OCI-LY1 (cell line): ENCODE measurements around the gene MRGPRF.

Experiments
- H2AFZ ChIP-seq: fragments of 200-600 bp; sonication (generic), shearing (Covaris generic); 2 replicates; pipeline ENCODE4 v1.6.0; 2014; ENCODE audit warnings: antibody characterized with exemption, mild to moderate bottlenecking, low read length
- H3F3A ChIP-seq: fragments of 200-600 bp; sonication (generic), shearing (Covaris generic); 2 replicates; pipeline ENCODE4 v1.6.0; 2014; ENCODE audit warnings: mild to moderate bottlenecking, antibody characterized with exemption, low read length, moderate library complexity; ENCODE audit not compliant: insufficient read depth
- H3K27ac ChIP-seq: fragments of 200-600 bp; sonication (generic); 2 replicates; pipeline ENCODE4 v1.5.1; 2014; ENCODE audit warnings: low read length, mixed run types, mild to moderate bottlenecking, low read depth; ENCODE audit not compliant: poor library complexity, severe bottlenecking
- H3K27me3 ChIP-seq: fragments of 200-600 bp; sonication (generic); 2 replicates; pipeline ENCODE4 v1.6.0; 2014; ENCODE audit warnings: antibody characterized with exemption, mild to moderate bottlenecking, low read length, moderate library complexity; ENCODE audit not compliant: insufficient read depth
- H3K36me3 ChIP-seq: fragments of 200-600 bp; sonication (generic); 2 replicates; pipeline ENCODE4 v1.6.1; 2014; ENCODE audit warnings: mild to moderate bottlenecking, antibody characterized with exemption, low read length, moderate library complexity, mixed read lengths; ENCODE audit not compliant: insufficient read depth
- H3K4me1 ChIP-seq: fragments of 200-600 bp; sonication (generic); 2 replicates; pipeline ENCODE4 v1.5.1; 2014; ENCODE audit warnings: mild to moderate bottlenecking, low read length, moderate library complexity; ENCODE audit not compliant: insufficient read depth, severe bottlenecking
- H3K4me2 ChIP-seq: fragments of 200-600 bp; sonication (generic), shearing (Covaris generic); 2 replicates; pipeline ENCODE4 v1.6.1; 2014; ENCODE audit warnings: low read length
- H3K4me3 ChIP-seq: fragments of 200-600 bp; sonication (generic); 2 replicates; pipeline ENCODE4 v1.5.1; 2014; ENCODE audit warnings: low read length, low read depth, mild to moderate bottlenecking, mixed read lengths; ENCODE audit not compliant: poor library complexity, severe bottlenecking
- H3K79me2 ChIP-seq: fragments of 200-600 bp; shearing (Covaris generic); 2 replicates; pipeline ENCODE4 v1.6.1; 2016; ENCODE audit warnings: mixed run types, low read length, mixed read lengths; ENCODE audit not compliant: insufficient read depth
- H3K9ac ChIP-seq: fragments of 200-600 bp; sonication (generic), shearing (Covaris generic); 2 replicates; pipeline ENCODE4 v1.6.1; 2014; ENCODE audit warnings: mild to moderate bottlenecking, low read length, mixed read lengths
- H3K9me2 ChIP-seq: fragments of 200-600 bp; sonication (generic), shearing (Covaris generic); 2 replicates; pipeline ENCODE4 v1.6.1; 2014; ENCODE audit warnings: low read depth, mild to moderate bottlenecking, low read length, mixed read lengths
- H3K9me3 ChIP-seq: fragments of 200-600 bp; shearing (Covaris generic); 2 replicates; pipeline ENCODE4 v1.6.1; 2014; ENCODE audit warnings: low read length, mixed read lengths
- H4K20me1 ChIP-seq: fragments of 200-600 bp; sonication (generic), shearing (Covaris generic); 2 replicates; pipeline ENCODE4 v1.6.0; 2016; ENCODE audit warnings: mild to moderate bottlenecking, low read length; ENCODE audit not compliant: insufficient read depth
- CTCF ChIP-seq: fragments of 200-600 bp; sonication (generic), shearing (Covaris generic); IDR thresholded peaks from 2 replicates; pipeline ENCODE4 v1.5.1; 2017; ENCODE audit warnings: mild to moderate bottlenecking, antibody characterized with exemption, low read length, moderate library complexity, mixed read lengths
- EZH2 ChIP-seq: fragments of 200-600 bp; sonication (generic), shearing (Covaris generic); IDR thresholded peaks from 2 replicates; pipeline ENCODE4 v1.8.0; 2017; ENCODE audit warnings: borderline replicate concordance, mixed run types, mild to moderate bottlenecking, antibody characterized with exemption, low read length, moderate library complexity, mixed read lengths

MRGPRF gene

GRCh38 chr11:68965901-68966853 lies 46.9 kb downstream of the MRGPRF start:
- Histone ChIP-seq H3K4me1 (no peaks in the 10 kb centered on the region), H3K9me3 (no peaks in the 10 kb centered on the region), H3K27me3 (peaks cover 4% of the 10 kb centered on the region; the same call in 1 of the 2 replicates), H3K27ac (no peak overlapping the region), H3K9ac (no peak overlapping the region), H3K79me2 (no peaks in the 10 kb centered on the region), H4K20me1 (no peaks in the 10 kb centered on the region), H2AFZ (no peak overlapping the region), H3F3A (no peaks in the 10 kb centered on the region), H3K4me3 (no peak overlapping the region), H3K4me2 (no peak overlapping the region), H3K36me3 (no peaks in the 10 kb centered on the region; the same call in 1 of the 2 replicates), H3K9me2 (no peaks in the 10 kb centered on the region)
- no peak for TF ChIP-seq EZH2
- TF ChIP-seq CTCF, result no peak

- H3K36me3 ChIP-seq, result no peaks in the 10 kb centered on the region; the same call in 1 of the 2 replicates
- peaks cover 4% of the 10 kb centered on the region; the same call in 1 of the 2 replicates for H3K27me3 ChIP-seq
- no peak overlapping the region for H3K4me2 ChIP-seq
- no peak overlapping the region for H2AFZ ChIP-seq
- H3K9me2 ChIP-seq, result no peaks in the 10 kb centered on the region
- H3K27ac ChIP-seq, result no peak overlapping the region
- no peak overlapping the region for H3K9ac ChIP-seq
- no peaks in the 10 kb centered on the region for H4K20me1 ChIP-seq
- no peaks in the 10 kb centered on the region for H3K79me2 ChIP-seq
- TF ChIP-seq EZH2, result no peak
- TF ChIP-seq CTCF, result no peak
- H3K4me3 ChIP-seq, result no peak overlapping the region
- no peaks in the 10 kb centered on the region for H3K4me1 ChIP-seq
- H3K9me3 ChIP-seq, result no peaks in the 10 kb centered on the region
- no peaks in the 10 kb centered on the region for H3F3A ChIP-seq
These were observed 49.3 kb downstream of the MRGPRF start for GRCh38 chr11:68963779-68964178.

GRCh38 chr11:68962527-68963250 lies 50.4 kb downstream of the MRGPRF start:
- H4K20me1 ChIP-seq, result no peaks in the 10 kb centered on the region
- no peak overlapping the region for H3K4me2 ChIP-seq
- no peak overlapping the region for H3K4me3 ChIP-seq
- TF ChIP-seq CTCF, result no peak
- TF ChIP-seq EZH2, result no peak
- H3F3A ChIP-seq, result no peaks in the 10 kb centered on the region
- no peak overlapping the region for H2AFZ ChIP-seq
- no peaks in the 10 kb centered on the region for H3K9me2 ChIP-seq
- no peak overlapping the region for H3K9ac ChIP-seq
- H3K27me3 ChIP-seq, result no peaks in the 10 kb centered on the region; the same call in 1 of the 2 replicates
- no peaks in the 10 kb centered on the region; the same call in 1 of the 2 replicates for H3K36me3 ChIP-seq
- no peak overlapping the region for H3K27ac ChIP-seq
- H3K4me1 ChIP-seq, result no peaks in the 10 kb centered on the region
- H3K79me2 ChIP-seq, result no peaks in the 10 kb centered on the region
- no peaks in the 10 kb centered on the region for H3K9me3 ChIP-seq
